ENCODE data around the gene NFATC2. TPM values are rescaled to one million over a fixed set of nuclear protein-coding genes. Genes with fewer than 3 reads are reported as not detected.

Gene NFATC2
- total and polyA plus RNA-seq, 7 donors = 1.4 to 16.9 (median 5.0) TPM

GRCh38 chr20:51510169-51510568, 32.4 kb downstream of the NFATC2 start:
- Histone ChIP-seq H3K27ac (no peak overlapping the region), H3K9me3 (no peaks in the 10 kb centered on the region), H3K36me3 (no peaks in the 10 kb centered on the region), H3K4me3 (no peak overlapping the region), H3K27me3 (no peaks in the 10 kb centered on the region), H3K4me1 (peaks cover 0 to 8% (median 3%) of the 10 kb centered on the region in 4 donors)
- no peak for TF ChIP-seq EP300 (IDR thresholded peaks at IDR 0.05)
- TF ChIP-seq POLR2A (IDR thresholded peaks at IDR 0.05) = no peak
- TF ChIP-seq, protein P1, sequence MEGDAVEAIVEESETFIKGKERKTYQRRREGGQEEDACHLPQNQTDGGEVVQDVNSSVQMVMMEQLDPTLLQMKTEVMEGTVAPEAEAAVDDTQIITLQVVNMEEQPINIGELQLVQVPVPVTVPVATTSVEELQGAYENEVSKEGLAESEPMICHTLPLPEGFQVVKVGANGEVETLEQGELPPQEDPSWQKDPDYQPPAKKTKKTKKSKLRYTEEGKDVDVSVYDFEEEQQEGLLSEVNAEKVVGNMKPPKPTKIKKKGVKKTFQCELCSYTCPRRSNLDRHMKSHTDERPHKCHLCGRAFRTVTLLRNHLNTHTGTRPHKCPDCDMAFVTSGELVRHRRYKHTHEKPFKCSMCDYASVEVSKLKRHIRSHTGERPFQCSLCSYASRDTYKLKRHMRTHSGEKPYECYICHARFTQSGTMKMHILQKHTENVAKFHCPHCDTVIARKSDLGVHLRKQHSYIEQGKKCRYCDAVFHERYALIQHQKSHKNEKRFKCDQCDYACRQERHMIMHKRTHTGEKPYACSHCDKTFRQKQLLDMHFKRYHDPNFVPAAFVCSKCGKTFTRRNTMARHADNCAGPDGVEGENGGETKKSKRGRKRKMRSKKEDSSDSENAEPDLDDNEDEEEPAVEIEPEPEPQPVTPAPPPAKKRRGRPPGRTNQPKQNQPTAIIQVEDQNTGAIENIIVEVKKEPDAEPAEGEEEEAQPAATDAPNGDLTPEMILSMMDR (IDR thresholded peaks at IDR 0.05) = no peak
- no peak for TF ChIP-seq POLR2AphosphoS5 (IDR thresholded peaks at IDR 0.05)
- WGBS, 2 donors = 89 to 93% methylated on average over 6 of the region's 6 CpGs
- intact Hi-C loops (cut with DNase I) = no loop called here
- DNase-seq = no peak

- H3K27ac ChIP-seq = no peak overlapping the region
- 95% methylated on average over 1 of the region's 1 CpG for WGBS, 2 donors
- no peaks in the 10 kb centered on the region for H3K9me3 ChIP-seq
- H3K4me3 ChIP-seq = no peak overlapping the region
- H3K4me1 ChIP-seq = peaks cover 0 to 8% (median 3%) of the 10 kb centered on the region in 4 donors
- no peaks in the 10 kb centered on the region for H3K36me3 ChIP-seq
- intact Hi-C loops (cut with DNase I) = no loop called here
- H3K27me3 ChIP-seq = no peaks in the 10 kb centered on the region
- TF ChIP-seq, protein P1 (IDR thresholded peaks at IDR 0.05) = no peak
- TF ChIP-seq EP300 (IDR thresholded peaks at IDR 0.05) (no peak), POLR2AphosphoS5 (IDR thresholded peaks at IDR 0.05) (no peak), POLR2A (IDR thresholded peaks at IDR 0.05) (no peak)
- DNase-seq = no peak
Measured at GRCh38 chr20:51509208-51509607, 33.3 kb downstream of the NFATC2 start.

GRCh38 chr20:51508780-51509179, 33.7 kb downstream of the NFATC2 start:
- 92 to 93% methylated on average over 7 of the region's 7 CpGs for WGBS, 2 donors
- intact Hi-C loops (cut with DNase I) = no loop called here
- H3K27ac ChIP-seq = no peak overlapping the region

DNA sequence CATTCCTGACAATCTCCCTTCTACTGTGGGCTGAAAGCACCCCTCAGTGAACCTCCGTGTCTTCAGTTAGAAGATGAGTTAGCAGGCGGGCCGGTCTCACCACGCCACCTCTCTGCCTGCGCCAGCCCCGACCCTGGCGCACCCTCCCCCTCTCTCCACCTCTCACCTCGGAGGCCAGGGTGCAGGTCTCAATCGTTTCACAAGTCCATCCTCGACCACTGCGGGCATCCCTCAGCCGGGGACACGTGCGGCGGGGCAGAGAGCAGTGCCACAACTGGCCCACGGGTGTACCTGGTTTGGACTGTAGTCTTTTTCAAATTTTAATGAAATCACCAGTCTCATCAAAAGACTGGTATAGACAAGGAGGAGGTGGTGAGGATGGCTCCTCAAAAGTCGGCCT, 34.4 kb downstream of the NFATC2 start:
- DNase-seq = no peak
- H3K4me3 ChIP-seq = no peak overlapping the region
- 94% methylated on average over 17 of the region's 17 CpGs for WGBS, 2 donors
- H3K27ac ChIP-seq = no peak overlapping the region
- H3K36me3 ChIP-seq = no peaks in the 10 kb centered on the region
- no peak for TF ChIP-seq POLR2AphosphoS5 (IDR thresholded peaks at IDR 0.05)
- no peak for TF ChIP-seq POLR2A (IDR thresholded peaks at IDR 0.05)
- no peak for TF ChIP-seq EP300 (IDR thresholded peaks at IDR 0.05)
- TF ChIP-seq, protein P1 (IDR thresholded peaks at IDR 0.05) = no peak
- intact Hi-C loops (cut with DNase I) = no loop called here
- no peaks in the 10 kb centered on the region for H3K9me3 ChIP-seq
- H3K4me1 ChIP-seq = peaks cover 0 to 8% (median 3%) of the 10 kb centered on the region in 4 donors
- H3K27me3 ChIP-seq = no peaks in the 10 kb centered on the region

More at GRCh38 chr20:51508780-51509179, 33.7 kb downstream of the NFATC2 start:
- H3K4me1 ChIP-seq = peaks cover 0 to 8% (median 3%) of the 10 kb centered on the region in 4 donors
- no peak overlapping the region for H3K4me3 ChIP-seq
- no peaks in the 10 kb centered on the region for H3K36me3 ChIP-seq
- DNase-seq = no peak
- H3K27me3 ChIP-seq = no peaks in the 10 kb centered on the region
- no peaks in the 10 kb centered on the region for H3K9me3 ChIP-seq
- TF ChIP-seq, protein P1 (IDR thresholded peaks at IDR 0.05) = no peak
- TF ChIP-seq POLR2AphosphoS5 (IDR thresholded peaks at IDR 0.05) = no peak
- TF ChIP-seq POLR2A (IDR thresholded peaks at IDR 0.05) = no peak
- no peak for TF ChIP-seq EP300 (IDR thresholded peaks at IDR 0.05)
